ENCODE measurements around the gene E2F4.

Gene E2F4, protein sequence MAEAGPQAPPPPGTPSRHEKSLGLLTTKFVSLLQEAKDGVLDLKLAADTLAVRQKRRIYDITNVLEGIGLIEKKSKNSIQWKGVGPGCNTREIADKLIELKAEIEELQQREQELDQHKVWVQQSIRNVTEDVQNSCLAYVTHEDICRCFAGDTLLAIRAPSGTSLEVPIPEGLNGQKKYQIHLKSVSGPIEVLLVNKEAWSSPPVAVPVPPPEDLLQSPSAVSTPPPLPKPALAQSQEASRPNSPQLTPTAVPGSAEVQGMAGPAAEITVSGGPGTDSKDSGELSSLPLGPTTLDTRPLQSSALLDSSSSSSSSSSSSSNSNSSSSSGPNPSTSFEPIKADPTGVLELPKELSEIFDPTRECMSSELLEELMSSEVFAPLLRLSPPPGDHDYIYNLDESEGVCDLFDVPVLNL

GRCh38 chr16:67191995-67192681 is at the start of gene E2F4:
E2F4 (plus strand) TSS chr16:67192155; CDS start chr16:67192228, 73 bp downstream.
- DNase-seq, result peak; percentile 55

- DNase-seq, result no peak
Measured at GRCh38 chr16:67142342-67142741, 49.6 kb upstream of the E2F4 start.

GRCh38 chr16:67144943-67145342 is 47.0 kb upstream of the E2F4 start:
- no peak for DNase-seq

GRCh38 chr16:67145746-67146145 is 46.2 kb upstream of the E2F4 start:
- DNase-seq, result no peak

GRCh38 chr16:67146523-67147357 is 45.2 kb upstream of the E2F4 start:
- no peak for DNase-seq

DNA sequence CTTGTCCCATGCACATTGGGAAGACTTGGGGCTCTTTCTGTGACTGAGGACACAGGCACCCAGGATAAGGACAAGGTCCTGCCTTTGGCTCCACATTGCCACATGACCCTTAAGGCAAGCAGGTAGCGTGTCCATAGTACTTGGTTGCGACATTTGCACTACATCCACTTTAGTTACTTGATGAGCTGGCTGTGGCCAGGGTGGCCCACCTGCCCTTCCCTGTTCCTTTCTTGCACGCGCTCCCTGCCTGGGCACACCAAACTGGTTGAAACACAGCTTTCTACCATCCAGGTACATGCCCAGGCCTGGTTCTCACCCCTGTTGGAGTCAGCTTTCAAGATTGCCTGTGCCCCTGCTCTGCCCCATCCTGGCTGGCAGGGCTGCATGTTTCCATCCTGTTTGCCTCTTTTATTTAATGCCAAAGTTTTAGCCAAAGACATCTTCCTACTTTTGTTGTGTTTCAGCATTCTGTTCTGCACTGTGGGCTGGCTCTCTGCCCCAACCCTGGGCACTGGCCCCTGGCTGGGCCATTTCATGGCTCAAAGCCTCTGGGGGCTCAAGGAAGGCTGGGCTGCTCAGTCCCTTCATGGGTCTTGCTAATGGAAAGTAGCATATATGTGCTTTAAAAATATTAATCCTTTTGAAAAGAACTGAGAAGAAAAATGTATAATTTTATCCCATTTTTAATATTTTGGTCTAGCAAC is 44.4 kb upstream of the E2F4 start:
- DNase-seq, result no peak

DNA sequence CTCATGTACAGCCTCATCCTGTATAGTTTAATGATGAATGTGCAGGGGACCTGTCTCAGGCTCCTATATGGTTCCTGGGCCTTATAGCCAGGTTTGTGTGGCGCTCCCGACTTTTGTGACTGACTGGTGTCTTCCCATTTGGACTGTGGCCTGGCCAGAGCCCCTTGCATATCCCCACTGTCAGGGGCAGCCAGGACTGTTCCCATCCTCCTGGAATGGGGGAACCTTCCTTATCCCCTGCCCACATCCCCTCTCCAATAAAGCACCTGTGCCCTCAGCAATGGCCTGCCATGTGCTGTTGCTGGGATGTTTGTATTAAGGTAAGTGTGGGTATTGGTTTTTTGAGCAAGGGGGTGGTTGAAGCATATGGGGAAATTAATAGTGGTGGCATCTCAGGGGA is 43.7 kb upstream of the E2F4 start:
- no peak for DNase-seq

- DNase-seq, result no peak
Measured at GRCh38 chr16:67148656-67149275, 43.2 kb upstream of the E2F4 start.

DNA sequence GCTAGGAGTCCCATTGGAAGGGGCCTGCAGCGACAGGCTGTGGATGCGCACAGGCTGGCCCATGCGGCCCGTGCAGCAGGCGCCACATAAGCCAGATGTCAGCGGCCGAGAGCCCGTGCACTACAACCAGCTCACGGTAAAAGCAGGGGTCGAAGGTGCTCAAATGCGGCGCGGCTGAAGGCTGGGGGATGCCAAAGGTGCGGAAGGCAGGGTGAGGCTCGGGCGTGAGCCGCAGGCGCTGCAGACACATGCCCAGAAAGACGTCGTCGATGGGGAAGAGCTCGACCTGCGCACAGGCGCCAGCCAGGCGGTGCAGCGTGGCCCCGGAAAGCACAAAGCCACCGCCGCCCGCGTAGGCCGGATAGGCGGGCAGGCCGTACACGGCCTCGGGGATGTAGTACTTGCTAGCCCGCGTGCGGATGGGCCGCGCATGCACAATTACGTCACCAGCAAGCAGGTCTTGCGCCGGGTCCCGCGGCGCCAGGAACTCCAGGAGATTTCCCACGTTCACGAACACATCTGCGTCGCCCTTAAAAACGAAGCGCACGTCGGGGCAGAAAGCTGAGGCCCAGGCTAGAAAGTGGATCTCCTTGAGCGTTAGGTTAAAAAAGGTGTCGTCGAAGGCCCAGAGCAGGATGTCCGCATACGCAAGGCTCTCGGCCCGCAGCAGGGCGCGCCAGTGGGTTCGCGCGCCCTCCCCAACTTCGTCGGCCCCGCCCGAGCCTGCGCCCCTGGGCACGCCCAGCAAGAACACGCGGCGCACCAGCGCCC is 42.5 kb upstream of the E2F4 start:
- DNase-seq, result no peak

GRCh38 chr16:67150047-67150832 is 41.7 kb upstream of the E2F4 start:
- no peak for DNase-seq

DNA sequence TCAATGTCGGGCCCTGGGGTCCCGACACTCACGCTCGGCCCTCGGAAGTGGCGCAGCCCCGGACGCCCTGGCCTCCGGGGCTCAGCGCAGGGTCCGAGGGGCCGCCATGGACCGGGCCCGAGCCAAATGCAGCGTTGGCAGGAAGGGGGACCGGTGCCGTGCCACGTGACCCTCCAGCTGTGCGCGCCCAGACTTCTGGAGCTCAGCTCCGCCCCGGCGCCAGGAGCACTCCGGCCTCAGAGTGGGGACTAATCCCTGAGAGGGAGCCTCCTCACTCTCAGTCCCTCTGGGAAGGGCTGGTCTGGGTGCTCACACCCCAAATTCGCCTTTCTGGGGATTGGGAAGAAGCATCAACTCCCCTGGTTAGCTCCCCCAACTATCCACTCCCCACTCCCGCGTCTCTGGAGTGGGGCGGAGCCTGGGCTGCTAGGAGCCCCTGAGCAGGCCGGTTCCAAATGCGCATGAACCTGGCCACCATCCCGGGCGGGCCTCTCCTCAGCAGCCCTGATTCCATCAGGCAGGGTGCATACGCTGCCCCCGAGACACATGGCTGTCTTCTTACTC is 41.0 kb upstream of the E2F4 start, which contains the start of gene B3GNT9:
Gene B3GNT9 (minus strand): TSS at position 166 of the 564 bp plus-strand sequence. CDS start 513 bp downstream, outside the sequence.
- peak; percentile 35 for DNase-seq

DNA sequence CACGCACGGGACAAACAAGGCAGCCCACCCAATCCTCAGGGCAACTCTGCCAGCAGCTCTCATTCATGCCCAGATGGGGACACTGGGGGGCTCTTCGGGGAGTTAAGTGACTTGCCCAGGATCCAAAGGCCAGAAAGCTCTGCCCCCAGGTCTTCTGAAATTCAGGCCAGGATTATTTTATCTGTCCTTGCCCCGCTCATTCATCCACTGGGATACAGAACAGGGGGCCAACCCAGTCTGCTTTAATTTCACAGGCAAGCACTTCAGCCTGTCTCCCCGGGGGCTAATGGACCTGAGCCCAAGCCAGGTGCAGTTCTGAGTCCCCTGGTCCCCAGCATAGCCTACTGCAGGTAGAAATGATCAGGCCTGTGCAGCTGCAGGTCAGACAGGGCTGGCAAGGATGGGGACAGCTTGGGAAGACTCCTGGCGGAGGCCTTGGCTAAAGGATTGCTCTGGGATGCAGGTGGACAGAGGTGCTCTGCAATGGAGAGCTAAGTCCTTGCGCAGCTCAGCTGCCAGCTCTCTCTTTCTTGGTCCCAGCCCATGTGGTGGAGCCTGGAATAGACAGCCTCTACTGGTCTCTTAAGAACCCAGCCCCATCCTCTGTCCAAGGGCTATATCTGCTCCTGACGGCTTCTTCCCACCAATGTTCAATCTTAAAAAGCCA is 40.4 kb upstream of the E2F4 start:
- peak; percentile 14 for DNase-seq

GRCh38 chr16:67154578-67155294 is 37.2 kb upstream of the E2F4 start:
- no peak for DNase-seq

- peak; percentile 12 for DNase-seq
Measured at GRCh38 chr16:67155295-67156142, 36.4 kb upstream of the E2F4 start.

- no peak for DNase-seq
Measured at GRCh38 chr16:67156143-67156844, 35.7 kb upstream of the E2F4 start.

GRCh38 chr16:67157106-67157748 is 34.7 kb upstream of the E2F4 start:
- no peak for DNase-seq
